Upper lobe of left lung (tissue), 4 donors: Measurements from ENCODE around the gene THAP8.

Experiments
- CTCF ChIP-seq, 6 experiments: fragments of 450-650 bp in 4 of 6; fragments of 200-600 bp in 2 of 6; sonication (generic) in 2 of 6; IDR thresholded peaks; one replicate each; pipeline ENCODE4 v1.5.1; 2016 to 2019; ENCODE audit warnings: antibody characterized with exemption in 6 of 6
- EP300 ChIP-seq, 4 donors: sonication (generic); formaldehyde crosslinking; IDR thresholded peaks; one replicate each; pipeline ENCODE4 v1.5.1; 2017; ENCODE audit warnings: antibody characterized with exemption in 4 of 4, control low read depth in 2 of 4
- POLR2A ChIP-seq, 4 donors: fragments of 450-650 bp; IDR thresholded peaks; one replicate each; pipeline ENCODE4 v1.5.1; 2016 to 2017; ENCODE audit warnings: antibody characterized with exemption in 4 of 4, mild to moderate bottlenecking in 2 of 4
- POLR2AphosphoS5 ChIP-seq, 2 donors: sonication (generic); formaldehyde crosslinking; IDR thresholded peaks; one replicate each; pipeline ENCODE4 v1.5.1; 2017; ENCODE audit warnings: antibody characterized with exemption in 2 of 2

- TF ChIP-seq POLR2A (IDR thresholded peaks at IDR 0.05) (no peak), CTCF (IDR thresholded peaks at IDR 0.05) (no peak), EP300 (IDR thresholded peaks at IDR 0.05) (no peak), POLR2AphosphoS5 (IDR thresholded peaks at IDR 0.05) (no peak)
These were observed 27.8 kb upstream of the THAP8 start for GRCh38 chr19:36081894-36082293.
